DND-41 (cell line): ENCODE results near the gene RABGAP1L.
"Not testable (repeated sequence)": the region's sequence is repeated elsewhere in the genome, so short reads cannot be mapped to it uniquely, and the experiment has no call there.

Experiments used
- ATAC-seq: fragments of 200-7000 bp; cut with Tn5 transposase; 3 replicates; pipeline ENCODE4 v1.9.1; 2021; ENCODE audit warnings: low read depth; ENCODE audit not compliant: insufficient read depth
- DNase-seq: peaks from one replicate; pipeline ENCODE4 v3.0.0-alpha.2; 2020
- H2AFZ ChIP-seq: 2 replicates; pipeline ENCODE4 v1.6.0; 2012; ENCODE audit warnings: low read depth, low read length
- H3K27ac ChIP-seq: 2 replicates; pipeline ENCODE4 v1.5.1; 2012; ENCODE audit warnings: low read length, inconsistent platforms
- H3K27me3 ChIP-seq: fragments of 200-600 bp; sonication (generic); 2 replicates; pipeline ENCODE4 v1.6.0; 2012; ENCODE audit warnings: low read length, mild to moderate bottlenecking, inconsistent platforms; ENCODE audit not compliant: insufficient read depth, poor library complexity
- H3K36me3 ChIP-seq: 2 replicates; pipeline ENCODE4 v1.5.1; 2012; ENCODE audit warnings: low read length, inconsistent platforms; ENCODE audit not compliant: insufficient read depth
- H3K4me1 ChIP-seq: 2 replicates; pipeline ENCODE4 v1.5.1; 2012; ENCODE audit warnings: mild to moderate bottlenecking, low read length; ENCODE audit not compliant: insufficient read depth
- H3K4me2 ChIP-seq: 2 replicates; pipeline ENCODE4 v1.6.0; 2012; ENCODE audit warnings: mild to moderate bottlenecking, moderate library complexity, low read length, inconsistent platforms; ENCODE audit not compliant: insufficient read depth
- H3K4me3 ChIP-seq, 2 experiments: fragments of 200-600 bp in 1 of 2; shearing (Covaris generic) in 1 of 2; 2 replicates each; pipeline ENCODE4 v1.5.1; 2012 to 2016; ENCODE audit warnings: inconsistent platforms in 2 of 2, low read length in 2 of 2, mild to moderate bottlenecking in 2 of 2, low read depth in 1 of 2, moderate library complexity in 1 of 2
- H3K79me2 ChIP-seq: 2 replicates; pipeline ENCODE4 v1.6.0; 2012; ENCODE audit warnings: low read length, inconsistent platforms; ENCODE audit not compliant: insufficient read depth
- H3K9ac ChIP-seq: 2 replicates; pipeline ENCODE4 v1.6.0; 2012; ENCODE audit warnings: low read depth, mild to moderate bottlenecking, inconsistent platforms, low read length, moderate library complexity
- H3K9me3 ChIP-seq: 2 replicates; pipeline ENCODE4 v1.5.1; 2012; ENCODE audit warnings: low read length, moderate library complexity, mild to moderate bottlenecking, inconsistent platforms; ENCODE audit not compliant: insufficient read depth, severe bottlenecking
- H4K20me1 ChIP-seq: 2 replicates; pipeline ENCODE4 v1.6.0; 2012; ENCODE audit warnings: low read length; ENCODE audit not compliant: insufficient read depth
- EZH2 ChIP-seq: IDR thresholded peaks from 3 replicates; pipeline ENCODE4 v1.6.1; 2012; ENCODE audit warnings: borderline replicate concordance, low read depth, mild to moderate bottlenecking, moderate library complexity, low read length, inconsistent platforms; ENCODE audit not compliant: severe bottlenecking
- TF ChIP-seq, protein P1 (sequence below): IDR thresholded peaks from 2 replicates; pipeline ENCODE4 v1.5.1; 2012; ENCODE audit warnings: borderline replicate concordance, low read length, moderate library complexity, mild to moderate bottlenecking; ENCODE audit not compliant: poor library complexity, severe bottlenecking; ENCODE audit errors: extremely low read depth

Gene RABGAP1L

DNA sequence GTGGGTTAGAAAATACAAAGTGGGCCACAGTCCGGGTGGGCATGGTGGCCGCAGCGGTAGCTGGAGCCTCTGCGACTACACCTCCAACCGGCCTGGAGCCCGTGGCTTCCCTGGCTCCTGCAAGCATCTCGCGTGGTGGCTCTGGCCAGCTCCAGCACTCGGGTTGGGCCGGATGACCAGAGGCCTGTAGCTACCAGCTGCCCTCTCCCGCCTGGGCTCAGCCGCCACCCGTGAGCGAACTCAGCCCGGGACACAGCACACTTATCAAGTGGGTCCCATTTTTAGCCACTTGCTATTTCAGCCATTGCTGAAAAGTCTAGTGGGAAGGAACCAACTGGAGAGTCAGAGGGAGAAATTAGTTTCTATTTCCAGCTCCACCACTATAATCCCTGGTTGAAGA, 732.7 kb downstream of the RABGAP1L start:
- H3K27me3 ChIP-seq = no peaks in the 10 kb centered on the region
- H3K9ac ChIP-seq = no peak overlapping the region
- H3K4me2 ChIP-seq = no peak overlapping the region
- no peaks in the 10 kb centered on the region for H3K79me2 ChIP-seq
- TF ChIP-seq, protein P1, sequence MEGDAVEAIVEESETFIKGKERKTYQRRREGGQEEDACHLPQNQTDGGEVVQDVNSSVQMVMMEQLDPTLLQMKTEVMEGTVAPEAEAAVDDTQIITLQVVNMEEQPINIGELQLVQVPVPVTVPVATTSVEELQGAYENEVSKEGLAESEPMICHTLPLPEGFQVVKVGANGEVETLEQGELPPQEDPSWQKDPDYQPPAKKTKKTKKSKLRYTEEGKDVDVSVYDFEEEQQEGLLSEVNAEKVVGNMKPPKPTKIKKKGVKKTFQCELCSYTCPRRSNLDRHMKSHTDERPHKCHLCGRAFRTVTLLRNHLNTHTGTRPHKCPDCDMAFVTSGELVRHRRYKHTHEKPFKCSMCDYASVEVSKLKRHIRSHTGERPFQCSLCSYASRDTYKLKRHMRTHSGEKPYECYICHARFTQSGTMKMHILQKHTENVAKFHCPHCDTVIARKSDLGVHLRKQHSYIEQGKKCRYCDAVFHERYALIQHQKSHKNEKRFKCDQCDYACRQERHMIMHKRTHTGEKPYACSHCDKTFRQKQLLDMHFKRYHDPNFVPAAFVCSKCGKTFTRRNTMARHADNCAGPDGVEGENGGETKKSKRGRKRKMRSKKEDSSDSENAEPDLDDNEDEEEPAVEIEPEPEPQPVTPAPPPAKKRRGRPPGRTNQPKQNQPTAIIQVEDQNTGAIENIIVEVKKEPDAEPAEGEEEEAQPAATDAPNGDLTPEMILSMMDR = no peak
- no peak for TF ChIP-seq EZH2
- no peak overlapping the region for H3K27ac ChIP-seq
- no peak overlapping the region for H2AFZ ChIP-seq
- H3K9me3 ChIP-seq = no peaks in the 10 kb centered on the region
- DNase-seq = no peak
- H4K20me1 ChIP-seq = no peaks in the 10 kb centered on the region
- no peaks in the 10 kb centered on the region for H3K4me1 ChIP-seq
- H3K36me3 ChIP-seq = no peaks in the 10 kb centered on the region
- no peak overlapping the region for H3K4me3 ChIP-seq
- no peak for ATAC-seq

DNA sequence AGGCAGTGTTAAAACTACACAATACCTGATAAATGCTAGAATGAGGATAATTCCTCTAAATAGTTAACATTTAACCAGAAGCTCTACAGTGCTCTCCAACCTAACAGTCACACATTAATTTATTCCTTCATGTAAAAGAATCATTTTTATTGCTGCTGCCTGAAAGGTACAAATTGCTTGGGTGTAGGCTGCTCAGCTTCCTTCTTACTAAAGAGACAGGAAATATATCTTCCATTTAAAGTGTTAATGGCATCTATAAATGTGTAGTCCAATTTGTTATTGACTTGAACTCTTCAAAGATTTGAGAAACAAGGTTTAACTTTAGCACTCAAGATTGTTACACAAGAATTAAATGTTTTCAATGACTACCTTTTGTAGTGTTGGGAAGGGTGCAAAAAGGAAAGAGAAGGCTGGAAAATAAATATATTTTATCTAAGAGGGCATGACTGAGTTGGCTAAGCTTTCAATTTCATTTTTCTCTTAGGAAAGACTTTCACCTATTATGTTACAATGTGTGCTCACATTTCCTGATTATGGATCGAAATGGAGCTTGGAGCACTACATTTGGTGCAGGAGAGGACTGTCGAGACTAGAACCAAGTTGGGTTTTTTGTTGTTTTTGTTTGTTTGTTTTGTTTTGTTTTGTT, 734.9 kb downstream of the RABGAP1L start:
- H3K79me2 ChIP-seq = no peaks in the 10 kb centered on the region
- no peaks in the 10 kb centered on the region for H3K4me1 ChIP-seq
- H3K4me3 ChIP-seq = no peak overlapping the region
- no peak overlapping the region for H3K27ac ChIP-seq
- DNase-seq = no peak
- no peaks in the 10 kb centered on the region for H3K9me3 ChIP-seq
- no peaks in the 10 kb centered on the region for H3K36me3 ChIP-seq
- H3K4me2 ChIP-seq = no peak overlapping the region
- TF ChIP-seq, protein P1 = no peak
- TF ChIP-seq EZH2 = no peak
- no peak overlapping the region for H3K9ac ChIP-seq
- H2AFZ ChIP-seq = no peak overlapping the region
- no peaks in the 10 kb centered on the region for H4K20me1 ChIP-seq
- no peak for ATAC-seq
- no peaks in the 10 kb centered on the region for H3K27me3 ChIP-seq

DNA sequence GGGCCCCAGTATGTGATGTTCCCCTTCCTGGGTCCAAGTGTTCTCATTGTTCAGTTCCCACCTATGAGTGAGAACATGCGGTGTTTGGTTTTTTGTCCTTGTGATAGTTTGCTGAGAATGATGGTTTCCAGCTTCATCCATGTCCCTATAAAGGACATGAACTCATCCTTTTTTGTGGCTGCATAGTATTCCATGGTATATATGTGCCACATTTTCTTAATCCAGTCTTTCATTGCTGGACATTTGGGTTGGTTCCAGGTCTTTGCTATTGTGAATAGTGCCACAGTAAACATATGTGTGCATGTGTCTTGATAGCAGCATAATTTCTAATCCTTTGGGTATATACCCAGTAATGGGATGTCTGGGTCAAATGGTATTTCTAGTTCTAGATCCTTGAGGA, 736.3 kb downstream of the RABGAP1L start:
- not testable (repeated sequence) for ATAC-seq, H2AFZ ChIP-seq, H3K4me1 ChIP-seq, DNase-seq, H3K27ac ChIP-seq, H3K27me3 ChIP-seq, H3K9me3 ChIP-seq, H3K36me3 ChIP-seq, H3K4me2 ChIP-seq, H3K79me2 ChIP-seq, H3K9ac ChIP-seq, H3K4me3 ChIP-seq, H4K20me1 ChIP-seq

DNA sequence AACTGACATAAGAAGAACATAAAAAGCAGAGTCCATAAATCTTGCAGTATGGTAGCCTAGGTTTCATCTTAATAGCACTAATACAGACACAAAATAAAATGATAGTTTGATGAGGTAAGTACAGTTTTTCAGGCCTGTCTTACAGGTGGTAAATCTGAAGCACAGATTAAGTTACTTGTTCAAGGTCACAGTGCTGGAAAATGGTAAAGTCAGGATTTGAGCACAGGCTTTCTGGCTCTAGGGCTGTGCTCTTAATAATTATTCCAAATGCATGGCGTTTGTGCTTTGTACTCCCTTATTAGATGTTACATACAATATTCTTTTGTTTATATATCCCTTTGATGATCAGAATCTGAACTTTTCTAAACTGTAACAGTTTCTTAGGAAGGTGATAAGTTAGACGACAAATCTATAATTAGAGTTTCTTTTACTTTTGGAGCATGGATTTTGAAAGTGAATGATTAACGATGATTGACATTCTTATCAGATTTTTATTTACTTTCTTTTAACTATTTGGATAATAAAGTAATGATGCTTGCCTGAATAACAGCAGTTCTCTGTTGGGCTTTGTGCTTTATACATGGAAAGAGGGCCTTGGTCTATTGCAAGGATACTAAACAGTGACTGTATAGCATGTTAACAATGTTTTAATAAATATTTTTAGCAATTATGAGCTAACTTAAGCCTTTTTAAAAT, 738.9 kb downstream of the RABGAP1L start:
- Histone ChIP-seq H3K36me3 (no peaks in the 10 kb centered on the region), H3K27ac (no peak overlapping the region), H3K79me2 (no peaks in the 10 kb centered on the region), H3K4me2 (no peak overlapping the region), H3K4me3 (no peak overlapping the region), H3K9ac (no peak overlapping the region), H3K27me3 (no peaks in the 10 kb centered on the region), H4K20me1 (no peaks in the 10 kb centered on the region), H2AFZ (no peak overlapping the region), H3K4me1 (no peaks in the 10 kb centered on the region), H3K9me3 (peaks cover 3% of the 10 kb centered on the region)
- DNase-seq (no peak), ATAC-seq (no peak)
- TF ChIP-seq EZH2 = no peak
- TF ChIP-seq, protein P1 = no peak
